CD14-positive monocyte (primary cell): ENCODE data around the gene CDT1. TPM values are rescaled to one million over a fixed set of nuclear protein-coding genes. Genes with fewer than 3 reads are reported as not detected.

Experiments used
- DNase-seq, 3 donors: peaks; one replicate each; pipeline ENCODE4 v3.0.0-alpha.2; 2011 to 2022
- H2AFZ ChIP-seq: 2 replicates; pipeline ENCODE4 v1.6.0; 2012; ENCODE audit warnings: mild to moderate bottlenecking, low read depth, low read length, inconsistent platforms; ENCODE audit not compliant: insufficient read depth, poor library complexity, severe bottlenecking
- H3K27ac ChIP-seq, 2 donors: 1 replicate in 1 of 2; 2 replicates in 1 of 2; pipeline ENCODE4 v1.5.1; 2012 to 2013; ENCODE audit warnings: low read length in 2 of 2, control low read depth in 1 of 2, inconsistent platforms in 1 of 2, low read depth in 1 of 2, mild to moderate bottlenecking in 1 of 2
- H3K27me3 ChIP-seq, 2 donors: one replicate each; pipeline versions ENCODE4 v1.6.0 to v1.6.1; 2011 to 2013; ENCODE audit warnings: low read length in 2 of 2; ENCODE audit not compliant: control insufficient read depth in 2 of 2, insufficient read depth in 2 of 2
- H3K36me3 ChIP-seq, 2 donors: replicated peaks in 1 of 2; 1 replicate in 1 of 2; 2 replicates in 1 of 2; pipeline versions ENCODE4 v1.5.1 to v1.6.1; 2012 to 2013; ENCODE audit warnings: low read length in 2 of 2, control low read depth in 1 of 2, inconsistent platforms in 1 of 2, mild to moderate bottlenecking in 1 of 2; ENCODE audit not compliant: insufficient read depth in 2 of 2, control insufficient read depth in 1 of 2
- H3K4me1 ChIP-seq, 2 donors: 1 replicate in 1 of 2; 2 replicates in 1 of 2; pipeline versions ENCODE4 v1.5.1 to v1.6.1; 2012 to 2013; ENCODE audit warnings: low read length in 2 of 2, control low read depth in 1 of 2, inconsistent platforms in 1 of 2, mild to moderate bottlenecking in 1 of 2, moderate library complexity in 1 of 2; ENCODE audit not compliant: insufficient read depth in 2 of 2, control insufficient read depth in 1 of 2
- H3K4me2 ChIP-seq: replicated peaks from 2 replicates; pipeline ENCODE3; 2012; ENCODE audit warnings: low read length, moderate library complexity, mild to moderate bottlenecking; ENCODE audit not compliant: poor library complexity, severe bottlenecking; ENCODE audit errors: extremely low read depth
- H3K4me3 ChIP-seq, 3 experiments: fragments of 200-600 bp in 1 of 3; sonication (generic) in 1 of 3; replicated peaks in 1 of 3; 1 replicate in 2 of 3; 2 replicates in 1 of 3; pipeline ENCODE4 v1.5.1; 2011 to 2013; ENCODE audit warnings: low read length in 3 of 3, mild to moderate bottlenecking in 3 of 3, control low read depth in 2 of 3, low read depth in 2 of 3, inconsistent platforms in 1 of 3, moderate library complexity in 1 of 3
- H3K79me2 ChIP-seq: 2 replicates; pipeline ENCODE4 v1.6.0; 2012; ENCODE audit warnings: mild to moderate bottlenecking, control low read depth, inconsistent platforms, low read length, moderate library complexity; ENCODE audit not compliant: insufficient read depth
- H3K9ac ChIP-seq: 2 replicates; pipeline ENCODE4 v1.6.0; 2017; ENCODE audit warnings: low read length, mild to moderate bottlenecking; ENCODE audit not compliant: insufficient read depth, poor library complexity, severe bottlenecking
- H3K9me3 ChIP-seq, 2 donors: replicated peaks in 1 of 2; 1 replicate in 1 of 2; 2 replicates in 1 of 2; pipeline versions ENCODE4 v1.5.1 to v1.6.1; 2012 to 2013; ENCODE audit warnings: low read length in 2 of 2, control low read depth in 1 of 2; ENCODE audit not compliant: control insufficient read depth in 1 of 2, insufficient read depth in 1 of 2
- H4K20me1 ChIP-seq: 2 replicates; pipeline ENCODE4 v1.6.0; 2012; ENCODE audit warnings: mild to moderate bottlenecking, low read length, control low read depth, moderate library complexity; ENCODE audit not compliant: insufficient read depth
- H3K27ac Mint-ChIP-seq, 7 donors: one replicate each; pipeline ENCODE4 v1.8.0; 2020; ENCODE audit warnings: mild to moderate bottlenecking in 7 of 7, mixed read lengths in 7 of 7, moderate library complexity in 6 of 7, inconsistent platforms in 2 of 7
- H3K27me3 Mint-ChIP-seq, 3 donors: one replicate each; pipeline ENCODE4 v1.8.0; 2021 to 2022; ENCODE audit warnings: low read depth in 3 of 3, mild to moderate bottlenecking in 3 of 3, mixed read lengths in 3 of 3, moderate library complexity in 3 of 3, inconsistent platforms in 1 of 3
- H3K36me3 Mint-ChIP-seq, 2 donors: one replicate each; pipeline ENCODE4 v1.8.0; 2020; ENCODE audit warnings: mixed read lengths in 2 of 2, inconsistent platforms in 1 of 2, mild to moderate bottlenecking in 1 of 2
- H3K4me1 Mint-ChIP-seq: one replicate; pipeline ENCODE4 v1.8.0; 2020; ENCODE audit warnings: mild to moderate bottlenecking, mixed read lengths
- H3K4me3 Mint-ChIP-seq, 2 donors: one replicate each; pipeline ENCODE4 v1.8.0; 2020; ENCODE audit warnings: mild to moderate bottlenecking in 2 of 2, mixed read lengths in 2 of 2, moderate library complexity in 1 of 2
- H3K9me3 Mint-ChIP-seq, 7 donors: one replicate each; pipeline ENCODE4 v1.8.0; 2020 to 2022; ENCODE audit warnings: mixed read lengths in 7 of 7, mild to moderate bottlenecking in 6 of 7, moderate library complexity in 6 of 7, inconsistent platforms in 2 of 7
- CTCF ChIP-seq: fragments of 200-600 bp; IDR thresholded peaks from one replicate; pipeline ENCODE4 v1.8.0; 2022; ENCODE audit warnings: antibody characterized with exemption, mild to moderate bottlenecking
- WGBS: methylation state at CpG from one replicate; pipeline ENCODE4 v1.1.5; 2013; ENCODE audit warnings: missing lambda C conversion rate; ENCODE audit not compliant: insufficient coverage; 5-methylcytosine and 5-hydroxymethylcytosine counted together
- intact Hi-C, 2 donors: fragments of 100-400 bp; cut with micrococcal nuclease; formaldehyde crosslinking; loops; one replicate each; pipeline versions ENCODE4 v1.15.0 to v1.15.1; 2023
- polyA plus RNA-seq, 3 donors: library from polyadenylated mRNA; depleted of rRNA in 1 of 3; unstranded in 2 of 3; stranded (reverse) in 1 of 3; fragments of 300-500 nt in 2 of 3; fragments of >200 nt in 1 of 3; fragmentation: Illumina TruSeq in 2 of 3; gene quantifications; 1 replicate in 2 of 3; 2 replicates in 1 of 3; pipeline ENCODE4 v1.2.3, GENCODE V29; 2012 to 2021

The CDT1 gene
- polyA plus RNA-seq, 3 donors, result 0.07 to 0.24 (median 0.16) TPM

GRCh38 chr16:88799569-88800276 lies 3.9 kb upstream of the CDT1 start:
- Mint-ChIP-seq H3K36me3 (peaks cover 2 to 3% of the 10 kb centered on the region in 2 donors), H3K27me3 (peaks cover 0 to 2% (median 0%) of the 10 kb centered on the region in 3 donors), H3K4me3 (peak overlapping the region in 1 of 2 donors; percentile 44), H3K27ac (no peak overlapping the region), H3K4me1 (peaks cover 38% of the 10 kb centered on the region), H3K9me3 (peaks cover 0 to 5% (median 0%) of the 10 kb centered on the region in 7 donors)
- no peak for TF ChIP-seq CTCF
- 9% methylated on average over 15 of the region's 17 CpGs for WGBS
- Histone ChIP-seq H3K27ac (no peak overlapping the region), H3K79me2 (peaks cover 36% of the 10 kb centered on the region), H3K9me3 (no peaks in the 10 kb centered on the region), H3K4me2 (peak overlapping the region; percentile 30), H2AFZ (no peak overlapping the region), H3K4me1 (peaks cover 48 to 60% of the 10 kb centered on the region in 2 donors), H3K4me3 (no peak overlapping the region), H4K20me1 (no peaks in the 10 kb centered on the region), H3K9ac (no peak overlapping the region), H3K27me3 (no peaks in the 10 kb centered on the region), H3K36me3 (no peaks in the 10 kb centered on the region)
- DNase-seq, result peak in 2 of 3 donors; percentile 48 to 58
- intact Hi-C loops, result no loop called here

- Histone ChIP-seq H3K4me3 (no peak overlapping the region), H4K20me1 (no peaks in the 10 kb centered on the region), H3K27ac (no peak overlapping the region), H3K9ac (no peak overlapping the region), H3K4me2 (peak overlapping the region; percentile 30), H3K9me3 (no peaks in the 10 kb centered on the region), H3K4me1 (peaks cover 47 to 60% of the 10 kb centered on the region in 2 donors), H3K79me2 (peaks cover 37% of the 10 kb centered on the region), H3K36me3 (no peaks in the 10 kb centered on the region), H3K27me3 (no peaks in the 10 kb centered on the region), H2AFZ (no peak overlapping the region)
- H3K4me3 Mint-ChIP-seq, result peak overlapping the region in 1 of 2 donors; percentile 44
- H3K27me3 Mint-ChIP-seq, result peaks cover 0 to 2% (median 0%) of the 10 kb centered on the region in 3 donors
- H3K36me3 Mint-ChIP-seq, result peaks cover 2 to 3% of the 10 kb centered on the region in 2 donors
- 56% methylated on average over 3 of the region's 6 CpGs for WGBS
- no peak overlapping the region for H3K27ac Mint-ChIP-seq
- DNase-seq, result no peak
- intact Hi-C loops, result no loop called here
- H3K4me1 Mint-ChIP-seq, result peaks cover 34% of the 10 kb centered on the region
- peaks cover 0 to 5% (median 0%) of the 10 kb centered on the region in 7 donors for H3K9me3 Mint-ChIP-seq
- TF ChIP-seq CTCF, result no peak
These were observed 3.4 kb upstream of the CDT1 start for GRCh38 chr16:88800277-88800592.
